NCI-H1105 (cell line): ENCODE measurements around the gene DDX41.

Experiments used
- DNase-seq: peaks from one replicate; lab custom pipeline; 2025; lab: John Stamatoyannopoulos, UW

The DDX41 gene

DNA sequence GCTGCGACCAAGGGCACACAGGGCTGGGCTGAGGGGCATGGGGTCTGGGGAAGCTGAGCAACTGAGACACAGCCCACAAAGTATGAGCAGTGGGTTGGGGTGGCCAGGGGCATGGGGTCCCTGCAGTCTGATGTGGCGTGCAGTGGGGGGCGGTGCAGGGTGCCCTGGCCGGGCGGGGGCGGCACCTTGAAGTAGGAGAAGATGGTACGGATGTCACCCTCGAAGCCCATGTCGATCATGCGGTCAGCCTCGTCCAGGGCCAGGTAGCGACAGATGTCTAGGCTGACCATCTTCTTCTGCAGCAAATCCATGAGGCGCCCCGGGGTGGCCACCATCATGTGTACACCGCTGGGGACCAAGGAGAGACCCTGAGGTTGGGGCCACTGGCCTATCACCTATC is 3.3 kb downstream of the DDX41 start:
- DNase-seq = no peak

DNA sequence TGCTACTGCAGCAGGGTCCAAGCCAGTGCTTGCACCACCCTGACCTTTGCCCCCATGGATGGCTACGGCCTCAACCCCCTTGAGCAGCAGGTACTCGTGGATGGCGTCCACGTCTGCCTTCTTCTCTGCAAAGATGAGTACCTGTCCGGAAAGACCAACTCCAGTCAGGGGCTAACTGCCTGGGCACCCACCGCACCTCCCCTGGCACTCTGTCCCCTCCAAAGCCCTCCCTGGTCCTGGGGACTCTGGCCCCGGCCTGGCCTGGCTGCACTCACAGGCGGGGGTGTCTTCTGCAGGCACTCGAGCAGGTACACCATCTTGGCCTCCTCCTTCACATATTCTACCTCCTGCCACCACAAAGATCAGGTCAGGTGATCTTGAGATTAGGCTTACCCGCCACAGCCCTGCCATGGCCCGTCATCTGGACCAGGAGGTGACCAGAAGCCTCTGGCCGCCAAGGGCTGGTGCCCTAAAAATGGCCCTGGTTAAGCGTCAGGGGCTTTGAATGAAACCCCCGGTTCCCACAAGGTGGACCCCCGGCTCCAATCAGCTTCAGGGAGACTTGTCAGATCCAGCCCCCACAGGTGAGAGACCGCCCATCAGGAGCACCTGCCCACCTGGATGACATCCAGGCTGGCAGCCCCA is 3.9 kb downstream of the DDX41 start:
- no peak for DNase-seq

DNA sequence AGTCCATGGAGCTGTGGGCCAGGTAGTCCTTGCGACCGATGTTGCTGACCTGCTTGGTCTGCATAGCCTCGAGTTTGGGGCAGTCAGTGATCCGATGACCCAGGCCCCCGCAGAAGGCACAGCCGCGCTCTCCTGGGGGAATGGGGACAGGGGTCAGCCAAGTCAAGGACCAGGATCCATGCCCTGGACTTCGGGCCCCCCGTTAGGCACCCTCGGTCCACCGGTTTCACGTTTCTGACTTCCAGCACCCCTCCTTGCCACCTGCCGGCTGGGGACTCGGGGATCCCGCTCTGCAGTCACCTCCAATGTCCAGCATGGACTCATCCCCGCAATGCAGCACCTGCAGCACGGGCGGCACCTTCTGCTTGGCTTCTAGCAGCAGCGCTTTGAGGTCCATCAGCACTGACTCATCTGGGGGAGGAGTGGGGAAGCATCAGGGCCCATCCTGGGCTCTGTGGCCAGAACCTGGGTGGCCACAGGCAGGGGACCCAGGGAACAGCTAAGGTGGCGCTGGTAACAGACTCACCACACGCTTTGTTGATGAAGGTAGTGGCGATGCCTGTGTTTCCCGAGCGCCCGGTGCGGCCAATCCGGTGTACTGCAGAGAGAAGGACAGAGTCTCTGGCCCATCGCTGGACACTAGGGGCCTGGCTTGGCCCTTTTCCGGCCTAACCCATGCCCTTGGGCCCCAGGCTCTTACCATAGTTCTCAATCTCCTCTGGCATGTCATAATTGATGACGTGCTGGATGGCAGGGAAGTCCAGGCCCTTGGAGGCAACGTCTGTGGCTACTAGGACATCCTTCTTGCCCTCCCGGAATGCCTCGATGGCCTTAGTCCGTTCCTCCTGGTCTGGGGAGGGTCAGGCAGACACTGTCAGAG is 4.7 kb downstream of the DDX41 start:
- DNase-seq = no peak

DNA sequence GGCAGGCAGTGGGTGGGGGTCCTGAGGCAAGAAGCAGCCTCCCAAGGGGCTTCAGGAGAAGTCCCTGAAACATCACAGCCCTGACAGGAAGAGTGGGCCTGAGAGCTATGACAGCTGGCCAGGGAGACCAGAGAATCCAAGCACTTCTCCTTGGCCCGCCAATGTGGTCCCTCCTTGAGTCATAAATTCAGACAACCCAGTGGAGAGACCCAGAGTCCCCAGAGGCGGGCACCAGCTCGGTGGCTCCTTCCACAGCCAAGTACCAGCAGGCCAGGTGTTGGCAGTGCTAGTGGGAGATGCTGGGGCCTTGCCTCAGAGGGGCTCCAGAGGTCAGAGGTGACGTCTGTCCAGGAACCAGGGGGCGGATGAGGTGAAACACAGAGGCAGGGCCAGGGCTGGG is 5.6 kb downstream of the DDX41 start:
- DNase-seq = no peak

GRCh38 chr5:177510567-177511053 is 6.2 kb downstream of the DDX41 start:
- DNase-seq = no peak

- DNase-seq = no peak
Observed at GRCh38 chr5:177509991-177510566, 6.7 kb downstream of the DDX41 start.

- DNase-seq = no peak
Observed at GRCh38 chr5:177509381-177509951, 7.3 kb downstream of the DDX41 start, which contains the start of gene DOK3. Gene DOK3 (minus strand): TSS chr5:177509826. CDS start chr5:177509540, 286 bp downstream.

DNA sequence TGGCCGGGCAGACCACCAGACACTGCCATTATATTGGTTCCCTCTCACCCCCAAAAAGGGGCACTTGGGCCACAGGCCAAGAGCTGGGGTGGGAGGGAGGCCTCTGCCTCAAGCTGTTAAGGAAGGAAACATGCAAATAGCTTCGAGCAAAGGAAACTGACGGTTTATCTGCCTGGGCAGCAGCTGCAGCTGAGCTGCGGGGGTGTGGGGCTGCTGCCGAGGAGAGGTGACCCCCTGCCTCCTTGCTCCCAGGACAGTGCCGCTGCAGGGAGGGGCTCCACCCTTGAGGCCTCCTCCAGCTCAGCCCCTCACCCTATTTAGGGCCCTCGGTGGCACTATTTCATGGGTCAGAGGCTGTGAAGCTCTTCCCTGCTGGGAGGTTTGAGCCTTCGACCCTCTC is 7.9 kb downstream of the DDX41 start:
- no peak for DNase-seq

- DNase-seq = no peak
Observed at GRCh38 chr5:177508221-177508611, 8.5 kb downstream of the DDX41 start.

DNA sequence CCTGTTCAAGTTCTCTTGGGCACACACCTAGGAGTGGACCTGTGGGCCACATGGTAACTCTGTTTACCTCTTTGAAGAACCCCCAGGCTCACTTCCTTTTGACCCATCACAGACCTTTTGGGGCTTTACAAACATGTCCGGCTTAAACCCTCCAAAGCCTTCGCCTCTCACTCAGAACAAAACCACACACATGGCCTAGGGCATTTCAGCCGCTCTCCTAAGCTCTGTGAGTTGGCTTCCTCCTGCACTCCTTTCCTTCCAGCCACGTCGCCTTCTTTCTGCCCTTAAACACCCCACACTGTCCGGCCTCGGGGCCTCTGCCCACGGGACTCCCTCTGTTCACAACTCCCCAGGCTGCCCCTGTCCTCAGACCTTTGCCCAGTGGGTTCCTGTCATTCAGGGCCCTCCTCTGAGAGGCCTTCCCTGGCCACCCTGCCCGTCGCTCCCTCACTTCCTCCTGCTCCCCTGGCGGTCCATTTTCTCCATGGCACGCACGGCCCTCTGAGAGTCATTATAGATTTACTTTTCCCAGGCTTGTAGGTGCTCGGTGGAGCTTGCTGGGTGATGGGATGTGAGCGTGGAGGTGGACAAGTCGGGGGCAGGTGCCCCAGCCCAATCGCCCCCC is 9.1 kb downstream of the DDX41 start:
- no peak for DNase-seq

GRCh38 chr5:177507165-177507564 is 9.6 kb downstream of the DDX41 start:
- no peak for DNase-seq

- no peak for DNase-seq
Observed at GRCh38 chr5:177505075-177505474, 11.7 kb downstream of the DDX41 start.

- DNase-seq = no peak
Observed at GRCh38 chr5:177504086-177505056, 12.4 kb downstream of the DDX41 start.

GRCh38 chr5:177503351-177504085 is 13.2 kb downstream of the DDX41 start:
- DNase-seq = no peak

GRCh38 chr5:177502886-177503285 is 13.9 kb downstream of the DDX41 start:
- DNase-seq = no peak

DNA sequence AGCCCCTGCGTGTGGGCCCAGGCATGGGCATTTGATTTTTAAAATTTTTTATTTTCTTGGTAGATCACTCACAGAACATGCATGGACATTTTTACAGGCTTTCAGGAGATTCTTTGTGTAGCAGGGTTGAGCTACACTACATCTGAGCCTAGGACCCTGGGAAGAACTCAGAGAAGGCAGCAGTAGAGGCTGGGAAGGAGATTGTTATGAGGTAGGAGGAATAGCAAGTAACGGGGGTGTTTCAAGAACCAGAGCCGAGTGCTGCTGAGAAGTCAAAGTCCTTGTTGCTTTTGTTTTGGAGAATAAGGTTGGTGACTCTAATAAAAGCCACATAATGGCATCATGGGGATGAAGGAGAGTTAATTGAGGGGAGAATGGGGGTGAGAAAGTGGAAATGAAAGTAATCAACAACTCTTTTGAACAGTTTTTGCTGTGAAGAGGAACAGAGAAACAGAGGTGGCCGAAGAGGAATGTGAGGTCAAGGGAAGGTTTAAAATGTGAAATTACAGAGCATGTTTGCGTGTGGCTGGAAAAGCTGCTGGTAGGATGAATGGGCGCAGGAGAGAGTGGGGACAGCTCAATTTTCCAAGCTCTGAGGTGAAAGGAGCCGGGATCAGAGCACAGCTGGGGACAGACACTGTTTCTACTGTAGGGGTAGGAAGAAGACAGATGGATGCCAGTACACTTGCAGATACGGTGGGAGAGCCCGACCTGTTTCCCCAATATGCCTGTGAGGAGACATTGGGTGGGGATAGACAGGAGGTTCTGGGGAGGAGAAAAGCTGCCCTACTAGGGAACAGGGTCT is 14.7 kb downstream of the DDX41 start:
- no peak for DNase-seq

- peak; percentile 47 for DNase-seq
Observed at GRCh38 chr5:177500685-177501522, 15.9 kb downstream of the DDX41 start.

DNA sequence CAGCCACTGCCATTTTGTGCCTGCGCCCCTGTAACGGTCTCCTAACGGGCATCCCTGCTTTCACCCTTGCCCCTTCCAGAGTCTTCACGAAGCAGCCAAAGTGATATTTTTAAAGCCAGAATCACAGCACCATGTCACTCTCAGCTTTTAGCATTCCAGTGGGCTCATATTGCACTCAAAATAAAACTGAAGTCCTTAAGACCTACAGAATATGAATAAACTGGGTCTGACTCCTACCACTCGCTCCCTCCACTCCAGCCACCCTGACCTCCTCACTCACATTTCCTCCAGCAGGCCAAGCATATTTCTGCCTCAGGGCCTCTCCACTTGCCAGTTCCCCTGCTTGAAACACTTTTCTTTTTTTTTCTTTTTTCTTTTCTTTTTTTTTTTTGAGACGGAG is 16.9 kb downstream of the DDX41 start:
- DNase-seq = no peak
